Right lobe of liver (tissue), 4 donors: ENCODE measurements around the gene LRTM1.

ENCODE experiments used
- POLR2A ChIP-seq: fragments of 450-650 bp; IDR thresholded peaks from one replicate; pipeline ENCODE4 v1.6.1; 2017; ENCODE audit warnings: antibody characterized with exemption, mild to moderate bottlenecking
- TF ChIP-seq, protein P1 (sequence below), 4 donors: fragments of 200-600 bp in 3 of 4; fragments of 450-650 bp in 1 of 4; IDR thresholded peaks; one replicate each; pipeline versions ENCODE4 v1.5.1 to v1.8.0; 2016 to 2022; ENCODE audit warnings: antibody characterized with exemption in 4 of 4, mild to moderate bottlenecking in 2 of 4
- donor health status: DM: no; HTN: no; CAD: no.
- donor health status: DM: no; HTN: no; CAD: no.
- donor health status: DM: no; HTN: yes; CAD: no.

DNA sequence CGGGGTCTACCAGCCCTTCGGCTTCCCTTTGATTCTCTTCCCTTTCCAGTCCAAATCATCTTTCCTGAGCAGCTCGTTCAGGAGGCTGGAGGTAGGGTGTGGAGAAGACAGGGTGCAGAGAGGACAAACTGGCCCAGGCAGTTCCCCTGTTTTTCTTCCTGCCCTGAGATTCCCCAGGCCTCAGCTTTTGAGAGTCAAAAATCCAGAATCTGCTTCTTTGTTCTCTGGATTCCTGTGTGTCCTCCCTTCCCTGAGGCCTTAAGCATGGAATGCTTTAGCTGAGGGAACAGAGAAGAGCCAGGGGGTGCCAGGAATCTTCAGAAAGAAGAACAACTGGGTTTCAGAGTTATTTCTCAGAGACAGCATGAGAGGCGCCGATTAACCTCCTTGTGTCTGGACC lies 26.7 kb upstream of the LRTM1 start:
- TF ChIP-seq, protein P1, sequence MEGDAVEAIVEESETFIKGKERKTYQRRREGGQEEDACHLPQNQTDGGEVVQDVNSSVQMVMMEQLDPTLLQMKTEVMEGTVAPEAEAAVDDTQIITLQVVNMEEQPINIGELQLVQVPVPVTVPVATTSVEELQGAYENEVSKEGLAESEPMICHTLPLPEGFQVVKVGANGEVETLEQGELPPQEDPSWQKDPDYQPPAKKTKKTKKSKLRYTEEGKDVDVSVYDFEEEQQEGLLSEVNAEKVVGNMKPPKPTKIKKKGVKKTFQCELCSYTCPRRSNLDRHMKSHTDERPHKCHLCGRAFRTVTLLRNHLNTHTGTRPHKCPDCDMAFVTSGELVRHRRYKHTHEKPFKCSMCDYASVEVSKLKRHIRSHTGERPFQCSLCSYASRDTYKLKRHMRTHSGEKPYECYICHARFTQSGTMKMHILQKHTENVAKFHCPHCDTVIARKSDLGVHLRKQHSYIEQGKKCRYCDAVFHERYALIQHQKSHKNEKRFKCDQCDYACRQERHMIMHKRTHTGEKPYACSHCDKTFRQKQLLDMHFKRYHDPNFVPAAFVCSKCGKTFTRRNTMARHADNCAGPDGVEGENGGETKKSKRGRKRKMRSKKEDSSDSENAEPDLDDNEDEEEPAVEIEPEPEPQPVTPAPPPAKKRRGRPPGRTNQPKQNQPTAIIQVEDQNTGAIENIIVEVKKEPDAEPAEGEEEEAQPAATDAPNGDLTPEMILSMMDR (IDR thresholded peaks at IDR 0.05): no peak
- no peak for TF ChIP-seq POLR2A
